Measurements from ENCODE around the gene EEF1AKMT3.

EEF1AKMT3 gene

GRCh38 chr12:57755454-57756372, 16.7 kb upstream of the EEF1AKMT3 start:
- H3K4me3 ChIP-seq (replicated peaks; ENCODE audit: low read depth, low read length), result peak overlapping the region; percentile 74
- TF ChIP-seq CTCF (IDR thresholded peaks at IDR 0.05; ENCODE audit: insufficient read depth, low read length, poor library complexity, severe bottlenecking), result no peak
- no peaks in the 10 kb centered on the region for H3K27me3 ChIP-seq (replicated peaks; ENCODE audit: control insufficient read depth, insufficient read depth, low read length)
- peaks cover 9% of the 10 kb centered on the region for H3K36me3 ChIP-seq (ENCODE audit: control insufficient read depth, insufficient read depth, low read length)
- peak; percentile 37 for DNase-seq (ENCODE audit: extremely low read depth, insufficient read length)

GRCh38 chr12:57756406-57757341, 15.7 kb upstream of the EEF1AKMT3 start:
- TF ChIP-seq CTCF (IDR thresholded peaks at IDR 0.05; ENCODE audit: insufficient read depth, low read length, poor library complexity, severe bottlenecking), result peak; percentile 77
- Histone ChIP-seq H3K36me3 (ENCODE audit: control insufficient read depth, insufficient read depth, low read length) (peaks cover 8% of the 10 kb centered on the region), H3K27me3 (replicated peaks; ENCODE audit: control insufficient read depth, insufficient read depth, low read length) (no peaks in the 10 kb centered on the region), H3K4me3 (replicated peaks; ENCODE audit: low read depth, low read length) (peak overlapping the region; percentile 74)
- DNase-seq (ENCODE audit: extremely low read depth, insufficient read length), result peak; percentile 50

- Histone ChIP-seq H3K36me3 (ENCODE audit: control insufficient read depth, insufficient read depth, low read length) (peaks cover 8% of the 10 kb centered on the region), H3K27me3 (replicated peaks; ENCODE audit: control insufficient read depth, insufficient read depth, low read length) (no peaks in the 10 kb centered on the region), H3K4me3 (replicated peaks; ENCODE audit: low read depth, low read length) (no peak overlapping the region)
- no peak for DNase-seq (ENCODE audit: extremely low read depth, insufficient read length)
- no peak for TF ChIP-seq CTCF (IDR thresholded peaks at IDR 0.05; ENCODE audit: insufficient read depth, low read length, poor library complexity, severe bottlenecking)
Observed at GRCh38 chr12:57757771-57758170, 14.6 kb upstream of the EEF1AKMT3 start.

- TF ChIP-seq CTCF (IDR thresholded peaks at IDR 0.05; ENCODE audit: insufficient read depth, low read length, poor library complexity, severe bottlenecking), result no peak
- H3K27me3 ChIP-seq (replicated peaks; ENCODE audit: control insufficient read depth, insufficient read depth, low read length), result no peaks in the 10 kb centered on the region
- no peak for DNase-seq (ENCODE audit: extremely low read depth, insufficient read length)
- H3K36me3 ChIP-seq (ENCODE audit: control insufficient read depth, insufficient read depth, low read length), result peaks cover 8% of the 10 kb centered on the region
- no peak overlapping the region for H3K4me3 ChIP-seq (replicated peaks; ENCODE audit: low read depth, low read length)
Observed at GRCh38 chr12:57758552-57759359, 13.7 kb upstream of the EEF1AKMT3 start.

GRCh38 chr12:57759360-57759980, 12.9 kb upstream of the EEF1AKMT3 start:
- peak; percentile 72 for TF ChIP-seq CTCF (IDR thresholded peaks at IDR 0.05; ENCODE audit: insufficient read depth, low read length, poor library complexity, severe bottlenecking)
- no peak for DNase-seq (ENCODE audit: extremely low read depth, insufficient read length)
- H3K27me3 ChIP-seq (replicated peaks; ENCODE audit: control insufficient read depth, insufficient read depth, low read length), result no peaks in the 10 kb centered on the region
- H3K36me3 ChIP-seq (ENCODE audit: control insufficient read depth, insufficient read depth, low read length), result peaks cover 8% of the 10 kb centered on the region
- no peak overlapping the region for H3K4me3 ChIP-seq (replicated peaks; ENCODE audit: low read depth, low read length)
